Gastroesophageal sphincter (tissue), 3 donors: Measurements from ENCODE around the gene ATP6V0A4.

Experiments used
- EP300 ChIP-seq: sonication (generic); formaldehyde crosslinking; IDR thresholded peaks from one replicate; pipeline ENCODE4 v1.6.1; 2017; ENCODE audit warnings: antibody characterized with exemption, mild to moderate bottlenecking
- POLR2AphosphoS5 ChIP-seq: sonication (generic); formaldehyde crosslinking; IDR thresholded peaks from one replicate; pipeline ENCODE4 v1.6.1; 2017; ENCODE audit warnings: antibody characterized with exemption
- TF ChIP-seq, protein P1 (sequence below), 4 experiments: fragments of 200-600 bp in 2 of 4; fragments of 450-650 bp in 2 of 4; sonication (generic) in 1 of 4; IDR thresholded peaks; one replicate each; pipeline ENCODE4 v1.5.1; 2017 to 2019; ENCODE audit warnings: antibody characterized with exemption in 4 of 4, mild to moderate bottlenecking in 2 of 4, moderate library complexity in 2 of 4

DNA sequence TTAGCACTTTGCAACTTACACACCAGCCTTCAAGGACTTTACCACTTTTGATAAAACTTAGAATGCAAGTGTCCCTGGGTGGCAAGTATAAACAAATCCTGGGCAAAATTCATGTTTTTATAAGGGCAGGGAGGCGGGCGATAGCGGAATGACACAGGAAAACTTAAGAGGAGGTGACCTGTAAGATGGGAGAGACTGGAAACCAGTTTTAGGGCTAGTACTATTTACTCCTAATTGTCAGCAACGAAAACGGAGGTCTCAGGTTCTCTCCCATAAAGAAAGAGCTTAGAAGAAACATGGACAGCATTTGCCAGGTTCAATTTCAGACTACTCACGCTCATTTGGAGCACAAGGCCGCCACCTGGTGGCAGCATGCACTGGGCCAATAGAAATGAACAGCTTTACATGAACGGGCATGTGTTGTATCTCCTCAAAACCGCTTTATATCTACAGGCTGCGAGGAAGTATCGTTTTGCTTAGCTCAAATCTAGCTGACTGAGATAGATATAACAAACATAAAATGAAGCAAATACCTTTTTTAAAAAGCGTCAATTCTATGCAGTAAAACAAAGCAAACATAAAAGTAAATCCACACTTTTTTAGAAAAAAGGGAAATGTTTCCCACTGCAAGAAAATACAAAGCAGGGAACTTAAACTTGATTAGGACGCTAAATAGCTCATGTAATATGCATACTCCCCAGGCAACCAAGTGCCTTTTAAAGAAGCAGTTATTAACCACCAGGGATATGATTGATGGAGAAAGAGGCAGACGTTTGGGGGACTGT lies 59.3 kb downstream of the ATP6V0A4 start:
- TF ChIP-seq, protein P1, sequence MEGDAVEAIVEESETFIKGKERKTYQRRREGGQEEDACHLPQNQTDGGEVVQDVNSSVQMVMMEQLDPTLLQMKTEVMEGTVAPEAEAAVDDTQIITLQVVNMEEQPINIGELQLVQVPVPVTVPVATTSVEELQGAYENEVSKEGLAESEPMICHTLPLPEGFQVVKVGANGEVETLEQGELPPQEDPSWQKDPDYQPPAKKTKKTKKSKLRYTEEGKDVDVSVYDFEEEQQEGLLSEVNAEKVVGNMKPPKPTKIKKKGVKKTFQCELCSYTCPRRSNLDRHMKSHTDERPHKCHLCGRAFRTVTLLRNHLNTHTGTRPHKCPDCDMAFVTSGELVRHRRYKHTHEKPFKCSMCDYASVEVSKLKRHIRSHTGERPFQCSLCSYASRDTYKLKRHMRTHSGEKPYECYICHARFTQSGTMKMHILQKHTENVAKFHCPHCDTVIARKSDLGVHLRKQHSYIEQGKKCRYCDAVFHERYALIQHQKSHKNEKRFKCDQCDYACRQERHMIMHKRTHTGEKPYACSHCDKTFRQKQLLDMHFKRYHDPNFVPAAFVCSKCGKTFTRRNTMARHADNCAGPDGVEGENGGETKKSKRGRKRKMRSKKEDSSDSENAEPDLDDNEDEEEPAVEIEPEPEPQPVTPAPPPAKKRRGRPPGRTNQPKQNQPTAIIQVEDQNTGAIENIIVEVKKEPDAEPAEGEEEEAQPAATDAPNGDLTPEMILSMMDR (IDR thresholded peaks at IDR 0.05): peak; percentile 29 to 77 (median 60)
- TF ChIP-seq POLR2AphosphoS5 (no peak), EP300 (no peak)
